WTC11 (cell line): ENCODE data around the gene MYMK. TPM values are rescaled to one million over a fixed set of nuclear protein-coding genes. Genes with fewer than 3 reads are reported as not detected.

Experiments
- ATAC-seq: fragments of 200-7000 bp; cut with Tn5 transposase; 2 replicates; pipeline ENCODE4 v1.10.0; 2021; ENCODE audit warnings: mild to moderate bottlenecking, moderate library complexity
- CTCF ChIA-PET: fragments of 300-600 bp; sonication (Branson Sonifier 250); formaldehyde crosslinking; loops from one replicate; lab custom pipeline; 2021; ENCODE audit warnings: antibody characterized with exemption; lab: Charles Lee
- POLR2A ChIA-PET: fragments of 350-600 bp; sonication (Branson Sonifier 250); formaldehyde crosslinking; loops from one replicate; lab custom pipeline; 2021; ENCODE audit warnings: antibody characterized with exemption; lab: Charles Lee
- DNase-seq: peaks from one replicate; pipeline ENCODE4 v3.0.0; 2021; ENCODE audit warnings: low spot score
- H3K27ac Mint-ChIP-seq: 2 replicates; pipeline ENCODE4 v1.8.0; 2021; ENCODE audit warnings: mixed read lengths
- H3K27me3 Mint-ChIP-seq: 2 replicates; pipeline ENCODE4 v1.8.0; 2021; ENCODE audit warnings: low read depth, mild to moderate bottlenecking, moderate library complexity, mixed read lengths
- H3K36me3 Mint-ChIP-seq: 2 replicates; pipeline ENCODE4 v1.8.0; 2021; ENCODE audit warnings: mixed read lengths
- H3K4me1 Mint-ChIP-seq: 2 replicates; pipeline ENCODE4 v1.8.0; 2022; ENCODE audit warnings: mixed read lengths
- H3K4me3 Mint-ChIP-seq: 2 replicates; pipeline ENCODE4 v1.8.0; 2021; ENCODE audit warnings: mild to moderate bottlenecking, moderate library complexity, mixed read lengths
- H3K9me3 Mint-ChIP-seq: 2 replicates; pipeline ENCODE4 v1.8.0; 2021; ENCODE audit warnings: mixed read lengths
- ARID4B ChIP-seq: sonication (generic); formaldehyde crosslinking; IDR thresholded peaks from 2 replicates; pipeline ENCODE4 v1.8.0; 2023; ENCODE audit warnings: missing genetic modification reagents, mild to moderate bottlenecking, borderline replicate concordance
- ATF3 ChIP-seq: sonication (generic); formaldehyde crosslinking; conservative IDR thresholded peaks from 2 replicates; pipeline ENCODE4 v1.8.1; 2022; ENCODE audit warnings: mild to moderate bottlenecking, missing genetic modification reagents
- ERG ChIP-seq: fragments of 250-450 bp; sonication (Bioruptor Pico); IDR thresholded peaks from 2 replicates; pipeline ENCODE4 v1.8.0; 2021; ENCODE audit warnings: mild to moderate bottlenecking
- ESRRA ChIP-seq: sonication (generic); formaldehyde crosslinking; IDR thresholded peaks from 2 replicates; pipeline ENCODE4 v1.8.1; 2022; ENCODE audit warnings: mild to moderate bottlenecking, missing genetic modification reagents, borderline replicate concordance
- GRHL2 ChIP-seq: fragments of 250-450 bp; sonication (Bioruptor Pico); IDR thresholded peaks from 2 replicates; pipeline ENCODE4 v1.8.0; 2022; ENCODE audit warnings: mild to moderate bottlenecking, moderate library complexity; ENCODE audit not compliant: insufficient replicate concordance, severe bottlenecking
- IRF2 ChIP-seq: sonication (generic); formaldehyde crosslinking; IDR thresholded peaks from 2 replicates; pipeline ENCODE4 v1.8.0; 2022; ENCODE audit warnings: low read depth, missing genetic modification reagents, borderline replicate concordance
- KAT7 ChIP-seq: sonication (generic); formaldehyde crosslinking; IDR thresholded peaks from 2 replicates; pipeline ENCODE4 v1.8.1; 2023; ENCODE audit warnings: missing genetic modification reagents, mild to moderate bottlenecking, borderline replicate concordance
- MXD4 ChIP-seq: fragments of 250-450 bp; sonication (Bioruptor Pico); IDR thresholded peaks from 2 replicates; pipeline ENCODE4 v1.8.0; 2021; ENCODE audit warnings: mild to moderate bottlenecking, moderate library complexity, borderline replicate concordance
- MYBL2 ChIP-seq: sonication (generic); formaldehyde crosslinking; IDR thresholded peaks from 2 replicates; pipeline ENCODE4 v1.8.1; 2023; ENCODE audit warnings: mild to moderate bottlenecking, moderate library complexity, missing genetic modification reagents
- NFE2L1 ChIP-seq: sonication (generic); formaldehyde crosslinking; IDR thresholded peaks from 2 replicates; pipeline ENCODE4 v1.8.1; 2023; ENCODE audit warnings: missing genetic modification reagents
- RORB ChIP-seq: fragments of 250-450 bp; sonication (Bioruptor Pico); IDR thresholded peaks from 2 replicates; pipeline ENCODE4 v1.9.0; 2021; ENCODE audit warnings: mild to moderate bottlenecking
- SMAD4 ChIP-seq: sonication (generic); formaldehyde crosslinking; IDR thresholded peaks from 2 replicates; pipeline ENCODE4 v1.8.0; 2022; ENCODE audit warnings: mild to moderate bottlenecking, missing genetic modification reagents
- TCF7 ChIP-seq: sonication (generic); formaldehyde crosslinking; IDR thresholded peaks from 2 replicates; pipeline ENCODE4 v1.8.0; 2022; ENCODE audit warnings: mild to moderate bottlenecking, low read depth, missing genetic modification reagents, moderate library complexity
- TEAD4 ChIP-seq: sonication (generic); formaldehyde crosslinking; IDR thresholded peaks from 2 replicates; pipeline ENCODE4 v1.8.0; 2022; ENCODE audit warnings: mild to moderate bottlenecking, missing genetic modification reagents
- ZNF121 ChIP-seq: sonication (generic); formaldehyde crosslinking; IDR thresholded peaks from 2 replicates; pipeline ENCODE4 v1.8.0; 2023; ENCODE audit warnings: missing genetic modification reagents
- ZNF263 ChIP-seq: sonication (generic); formaldehyde crosslinking; IDR thresholded peaks from 2 replicates; pipeline ENCODE4 v1.8.1; 2022; ENCODE audit warnings: low read depth, mild to moderate bottlenecking, moderate library complexity, missing genetic modification reagents
- total RNA-seq: library from RNA; stranded (reverse); gene quantifications from 3 replicates; pipeline ENCODE4 v1.2.3, GENCODE V29; 2021
- TF ChIP-seq, protein P1 (sequence below): fragments of 250-450 bp; sonication (Bioruptor Pico); IDR thresholded peaks from 2 replicates; pipeline ENCODE4 v2.1.2; 2022; ENCODE audit warnings: mild to moderate bottlenecking, moderate library complexity
- TF ChIP-seq, protein P2 (sequence below): sonication (generic); formaldehyde crosslinking; IDR thresholded peaks from 2 replicates; pipeline ENCODE4 v1.8.0; 2022; ENCODE audit warnings: mild to moderate bottlenecking, missing genetic modification reagents
- TF ChIP-seq, protein P3 (sequence below): sonication (generic); formaldehyde crosslinking; IDR thresholded peaks from 2 replicates; pipeline ENCODE4 v1.8.1; 2023; ENCODE audit warnings: mild to moderate bottlenecking, moderate library complexity, missing genetic modification reagents
- TF ChIP-seq, protein P4 (sequence below): sonication (generic); formaldehyde crosslinking; IDR thresholded peaks from 2 replicates; pipeline ENCODE4 v1.8.0; 2022; ENCODE audit warnings: mild to moderate bottlenecking, missing genetic modification reagents

The MYMK gene
- total RNA-seq, 1 experiment from 2014 or later, result not detected

GRCh38 chr9:133552236-133552635, 27.5 kb upstream of the MYMK start:
- POLR2A ChIA-PET, result no interaction called here
- no peak overlapping the region for H3K4me3 Mint-ChIP-seq
- no peaks in the 10 kb centered on the region for H3K9me3 Mint-ChIP-seq
- no peaks in the 10 kb centered on the region for H3K27me3 Mint-ChIP-seq
- ATAC-seq (no peak), DNase-seq (no peak)
- no peaks in the 10 kb centered on the region for H3K36me3 Mint-ChIP-seq
- no peak for TF ChIP-seq NFE2L1
- no peak for TF ChIP-seq RORB (CRISPR knock-in tag)
- TF ChIP-seq, protein P1, sequence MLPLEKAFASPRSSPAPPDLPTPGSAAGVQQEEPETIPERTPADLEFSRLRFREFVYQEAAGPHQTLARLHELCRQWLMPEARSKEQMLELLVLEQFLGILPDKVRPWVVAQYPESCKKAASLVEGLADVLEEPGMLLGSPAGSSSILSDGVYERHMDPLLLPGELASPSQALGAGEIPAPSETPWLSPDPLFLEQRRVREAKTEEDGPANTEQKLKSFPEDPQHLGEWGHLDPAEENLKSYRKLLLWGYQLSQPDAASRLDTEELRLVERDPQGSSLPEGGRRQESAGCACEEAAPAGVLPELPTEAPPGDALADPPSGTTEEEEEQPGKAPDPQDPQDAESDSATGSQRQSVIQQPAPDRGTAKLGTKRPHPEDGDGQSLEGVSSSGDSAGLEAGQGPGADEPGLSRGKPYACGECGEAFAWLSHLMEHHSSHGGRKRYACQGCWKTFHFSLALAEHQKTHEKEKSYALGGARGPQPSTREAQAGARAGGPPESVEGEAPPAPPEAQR (CRISPR knock-in tag), result no peak
- no peak for TF ChIP-seq IRF2
- no peak for TF ChIP-seq GRHL2
- TF ChIP-seq, protein P2, sequence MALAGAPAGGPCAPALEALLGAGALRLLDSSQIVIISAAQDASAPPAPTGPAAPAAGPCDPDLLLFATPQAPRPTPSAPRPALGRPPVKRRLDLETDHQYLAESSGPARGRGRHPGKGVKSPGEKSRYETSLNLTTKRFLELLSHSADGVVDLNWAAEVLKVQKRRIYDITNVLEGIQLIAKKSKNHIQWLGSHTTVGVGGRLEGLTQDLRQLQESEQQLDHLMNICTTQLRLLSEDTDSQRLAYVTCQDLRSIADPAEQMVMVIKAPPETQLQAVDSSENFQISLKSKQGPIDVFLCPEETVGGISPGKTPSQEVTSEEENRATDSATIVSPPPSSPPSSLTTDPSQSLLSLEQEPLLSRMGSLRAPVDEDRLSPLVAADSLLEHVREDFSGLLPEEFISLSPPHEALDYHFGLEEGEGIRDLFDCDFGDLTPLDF (CRISPR knock-in tag), result no peak
- no peak for TF ChIP-seq MXD4
- TF ChIP-seq, protein P3, sequence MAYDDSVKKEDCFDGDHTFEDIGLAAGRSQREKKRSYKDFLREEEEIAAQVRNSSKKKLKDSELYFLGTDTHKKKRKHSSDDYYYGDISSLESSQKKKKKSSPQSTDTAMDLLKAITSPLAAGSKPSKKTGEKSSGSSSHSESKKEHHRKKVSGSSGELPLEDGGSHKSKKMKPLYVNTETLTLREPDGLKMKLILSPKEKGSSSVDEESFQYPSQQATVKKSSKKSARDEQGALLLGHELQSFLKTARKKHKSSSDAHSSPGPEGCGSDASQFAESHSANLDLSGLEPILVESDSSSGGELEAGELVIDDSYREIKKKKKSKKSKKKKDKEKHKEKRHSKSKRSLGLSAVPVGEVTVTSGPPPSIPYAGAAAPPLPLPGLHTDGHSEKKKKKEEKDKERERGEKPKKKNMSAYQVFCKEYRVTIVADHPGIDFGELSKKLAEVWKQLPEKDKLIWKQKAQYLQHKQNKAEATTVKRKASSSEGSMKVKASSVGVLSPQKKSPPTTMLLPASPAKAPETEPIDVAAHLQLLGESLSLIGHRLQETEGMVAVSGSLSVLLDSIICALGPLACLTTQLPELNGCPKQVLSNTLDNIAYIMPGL (CRISPR knock-in tag), result no peak
- no peak for TF ChIP-seq TCF7 (CRISPR knock-in tag)
- no peak for TF ChIP-seq SMAD4 (CRISPR knock-in tag)
- TF ChIP-seq, protein P4, sequence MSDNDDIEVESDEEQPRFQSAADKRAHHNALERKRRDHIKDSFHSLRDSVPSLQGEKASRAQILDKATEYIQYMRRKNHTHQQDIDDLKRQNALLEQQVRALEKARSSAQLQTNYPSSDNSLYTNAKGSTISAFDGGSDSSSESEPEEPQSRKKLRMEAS (CRISPR knock-in tag), result no peak
- no peak for TF ChIP-seq ESRRA
- TF ChIP-seq MYBL2 (CRISPR knock-in tag), result no peak
- TF ChIP-seq ATF3 (CRISPR knock-in tag), result no peak
- no peak for TF ChIP-seq ARID4B (CRISPR knock-in tag)
- no peak for TF ChIP-seq ZNF121 (CRISPR knock-in tag)
- no peak for TF ChIP-seq ZNF263 (CRISPR knock-in tag)
- no peak for TF ChIP-seq TEAD4 (CRISPR knock-in tag)
- peaks cover 7% of the 10 kb centered on the region for H3K4me1 Mint-ChIP-seq
- H3K27ac Mint-ChIP-seq, result no peak overlapping the region
- CTCF ChIA-PET, result interaction anchor here (0.6 to 1.5 kb wide), 6 partner anchors 13 to 163 kb away, joined by 3 to 8 read pairs (median 3); no protein-coding TSS in a partner anchor

- no peak overlapping the region for H3K27ac Mint-ChIP-seq
- POLR2A ChIA-PET, result no interaction called here
- no peak overlapping the region for H3K4me3 Mint-ChIP-seq
These were observed 26.7 kb upstream of the MYMK start for GRCh38 chr9:133551446-133551845.

More at GRCh38 chr9:133551446-133551845, 26.7 kb upstream of the MYMK start:
- H3K4me1 Mint-ChIP-seq, result peaks cover 8% of the 10 kb centered on the region
- DNase-seq (no peak), ATAC-seq (no peak)
- H3K36me3 Mint-ChIP-seq, result no peaks in the 10 kb centered on the region
- TF ChIP-seq ERG (CRISPR knock-in tag) (no peak), KAT7 (CRISPR knock-in tag) (no peak)
- no peaks in the 10 kb centered on the region for H3K9me3 Mint-ChIP-seq
- CTCF ChIA-PET, result interaction anchor here (0.6 to 0.7 kb wide), 2 partner anchors 8 to 164 kb away, joined by 3 to 4 read pairs; no protein-coding TSS in a partner anchor
- H3K27me3 Mint-ChIP-seq, result no peaks in the 10 kb centered on the region
